Activated CD8-positive, alpha-beta memory T cell treated with anti-CD3 and anti-CD28 coated beads for 1 hour (primary cell): ENCODE data around the gene MYADM.

ENCODE experiments used
- DNase-seq, 2 donors: peaks; one replicate each; pipeline ENCODE4 v3.0.0-alpha.2; 2020; ENCODE audit warnings: low read depth in 1 of 2; ENCODE audit errors: extremely low read depth in 1 of 2

MYADM gene

DNA sequence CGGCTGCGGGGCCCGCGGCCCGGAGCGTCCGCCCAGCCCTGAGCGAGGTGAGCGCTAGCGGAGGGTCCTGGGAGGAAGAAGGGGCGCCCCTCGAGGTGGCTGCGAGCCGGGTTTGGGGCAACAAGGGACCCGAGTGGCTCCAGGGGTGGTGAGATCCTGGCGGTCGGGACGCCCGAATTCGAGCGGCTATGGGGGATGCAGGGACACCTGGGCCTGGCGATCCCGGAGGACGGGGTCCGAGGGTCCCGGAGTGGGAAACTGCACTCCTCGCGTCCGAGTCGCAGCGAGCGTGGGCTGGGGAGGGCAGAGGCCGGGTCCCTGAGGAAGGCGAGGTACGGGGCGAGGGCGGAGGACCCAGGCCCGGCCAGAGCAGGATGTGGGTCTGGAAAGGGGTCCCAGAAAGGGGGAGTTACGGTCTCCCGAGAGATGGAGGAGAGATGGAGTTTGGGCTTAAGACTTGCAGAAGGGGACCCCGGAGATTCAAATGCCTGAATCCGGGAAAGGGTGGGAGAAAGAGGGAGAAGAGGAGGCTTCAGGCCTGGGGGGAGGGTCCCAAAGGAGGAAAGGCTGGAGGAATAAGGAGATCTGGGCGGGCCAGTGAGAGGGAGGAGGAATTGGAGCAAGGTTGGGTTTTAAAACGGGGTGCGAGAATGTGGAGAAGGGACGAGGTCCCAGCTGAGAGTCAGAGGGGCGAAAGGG, 41.9 kb downstream of the MYADM start:
- DNase-seq = no peak

GRCh38 chr19:53910170-53910518, 42.5 kb downstream of the MYADM start:
- DNase-seq = no peak

GRCh38 chr19:53912653-53913052, 45.0 kb downstream of the MYADM start:
- no peak for DNase-seq

- no peak for DNase-seq
Observed at GRCh38 chr19:53915000-53915399, 47.3 kb downstream of the MYADM start.

DNA sequence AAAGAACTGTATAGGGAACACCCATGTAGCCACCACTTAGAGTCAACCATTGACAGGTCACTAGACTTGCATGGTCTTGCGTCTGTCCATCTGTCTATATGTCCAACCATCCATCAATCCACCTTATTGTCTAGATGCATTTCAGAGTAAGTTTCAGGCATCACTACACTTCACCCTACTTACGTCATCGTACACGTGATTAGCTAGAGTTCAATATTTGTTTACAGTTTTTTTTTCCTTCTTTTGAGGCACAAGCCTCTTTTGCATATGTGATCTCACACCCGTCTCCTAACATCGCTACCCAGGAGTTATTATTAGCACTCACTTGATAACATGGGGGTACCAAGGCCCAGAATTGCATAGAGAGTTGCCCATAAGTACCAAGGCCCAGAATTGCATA, 48.3 kb downstream of the MYADM start:
- no peak for DNase-seq

DNA sequence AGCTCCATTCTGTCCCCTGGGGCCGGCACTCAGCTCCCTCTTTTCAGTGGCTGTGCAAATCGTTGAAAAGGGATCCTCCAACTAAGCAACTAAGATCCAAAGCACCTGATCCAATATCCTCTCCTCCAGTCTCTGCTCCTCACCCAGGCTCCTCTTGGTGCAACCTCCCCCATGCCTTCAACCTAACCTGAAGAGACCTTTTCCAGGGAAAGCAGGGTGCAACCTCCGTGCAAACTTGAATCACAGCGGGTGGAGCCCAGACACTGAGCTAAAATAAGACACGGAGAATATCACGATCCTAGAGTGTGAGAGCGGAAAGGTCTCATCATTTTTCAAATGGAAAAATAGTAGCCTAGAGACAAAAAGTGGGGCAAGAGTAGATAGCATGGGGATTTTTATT, 49.7 kb downstream of the MYADM start:
- DNase-seq = no peak
